Measurements from ENCODE around the gene CXorf58. TPM values are rescaled to one million over a fixed set of nuclear protein-coding genes. Genes with fewer than 3 reads are reported as not detected.

The CXorf58 gene
- total and polyA plus RNA-seq, 4 donors, result 0.05 to 0.17 TPM; not detected in 2

DNA sequence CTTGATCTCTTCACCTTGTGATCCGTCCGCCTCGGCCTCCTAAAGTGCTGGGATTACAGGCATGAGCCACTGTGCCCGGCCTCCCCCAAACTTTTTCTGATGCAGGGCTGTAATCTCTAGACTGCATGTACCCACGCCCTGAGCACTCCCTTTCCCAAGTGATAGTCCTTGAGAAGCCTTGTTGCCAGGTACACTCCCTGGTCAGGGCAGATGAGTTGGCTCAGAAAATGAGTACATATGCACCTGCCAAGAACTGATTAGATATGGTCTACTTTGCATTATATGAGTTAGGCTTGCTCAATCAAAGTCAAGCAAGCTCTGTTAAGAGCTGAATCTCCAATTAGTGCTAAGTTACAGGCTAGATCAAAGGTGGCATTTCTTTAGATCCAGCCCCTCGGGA is 20.4 kb upstream of the CXorf58 start:
- Histone ChIP-seq H3K4me3 (ENCODE audit: low read depth in 1 of 3, low read length in 3 of 3) (no peak overlapping the region), H3K36me3 (ENCODE audit: control insufficient read depth in 4 of 4, insufficient read depth in 3 of 4, low read depth in 1 of 4, low read length in 3 of 4) (no peaks in the 10 kb centered on the region), H3K27ac (ENCODE audit: low read depth in 1 of 2, low read length in 2 of 2) (no peak overlapping the region), H3K9me3 (ENCODE audit: control insufficient read depth in 4 of 4, low read length in 3 of 4) (no peaks in the 10 kb centered on the region), H3K4me1 (ENCODE audit: control insufficient read depth in 4 of 4, insufficient read depth in 4 of 4, low read length in 3 of 4) (peaks cover 0 to 5% (median under 1%) of the 10 kb centered on the region in 4 donors), H3K9ac (ENCODE audit: low read depth in 1 of 2, low read length in 2 of 2) (no peak overlapping the region), H3K27me3 (ENCODE audit: control insufficient read depth in 4 of 4, insufficient read depth in 4 of 4, low read length in 3 of 4) (no peaks in the 10 kb centered on the region)
- DNase-seq (ENCODE audit: low spot score), result no peak
- WGBS, result 84% methylated on average over 6 of the region's 6 CpGs
- TF ChIP-seq HNF4A (conservative IDR thresholded peaks at IDR 0.05) (no peak), FOXA2 (IDR thresholded peaks at IDR 0.05) (no peak), RAD21 (IDR thresholded peaks at IDR 0.05) (no peak), TAF1 (conservative IDR thresholded peaks at IDR 0.05) (no peak)
- TF ChIP-seq, protein P1, sequence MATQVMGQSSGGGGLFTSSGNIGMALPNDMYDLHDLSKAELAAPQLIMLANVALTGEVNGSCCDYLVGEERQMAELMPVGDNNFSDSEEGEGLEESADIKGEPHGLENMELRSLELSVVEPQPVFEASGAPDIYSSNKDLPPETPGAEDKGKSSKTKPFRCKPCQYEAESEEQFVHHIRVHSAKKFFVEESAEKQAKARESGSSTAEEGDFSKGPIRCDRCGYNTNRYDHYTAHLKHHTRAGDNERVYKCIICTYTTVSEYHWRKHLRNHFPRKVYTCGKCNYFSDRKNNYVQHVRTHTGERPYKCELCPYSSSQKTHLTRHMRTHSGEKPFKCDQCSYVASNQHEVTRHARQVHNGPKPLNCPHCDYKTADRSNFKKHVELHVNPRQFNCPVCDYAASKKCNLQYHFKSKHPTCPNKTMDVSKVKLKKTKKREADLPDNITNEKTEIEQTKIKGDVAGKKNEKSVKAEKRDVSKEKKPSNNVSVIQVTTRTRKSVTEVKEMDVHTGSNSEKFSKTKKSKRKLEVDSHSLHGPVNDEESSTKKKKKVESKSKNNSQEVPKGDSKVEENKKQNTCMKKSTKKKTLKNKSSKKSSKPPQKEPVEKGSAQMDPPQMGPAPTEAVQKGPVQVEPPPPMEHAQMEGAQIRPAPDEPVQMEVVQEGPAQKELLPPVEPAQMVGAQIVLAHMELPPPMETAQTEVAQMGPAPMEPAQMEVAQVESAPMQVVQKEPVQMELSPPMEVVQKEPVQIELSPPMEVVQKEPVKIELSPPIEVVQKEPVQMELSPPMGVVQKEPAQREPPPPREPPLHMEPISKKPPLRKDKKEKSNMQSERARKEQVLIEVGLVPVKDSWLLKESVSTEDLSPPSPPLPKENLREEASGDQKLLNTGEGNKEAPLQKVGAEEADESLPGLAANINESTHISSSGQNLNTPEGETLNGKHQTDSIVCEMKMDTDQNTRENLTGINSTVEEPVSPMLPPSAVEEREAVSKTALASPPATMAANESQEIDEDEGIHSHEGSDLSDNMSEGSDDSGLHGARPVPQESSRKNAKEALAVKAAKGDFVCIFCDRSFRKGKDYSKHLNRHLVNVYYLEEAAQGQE (IDR thresholded peaks at IDR 0.05), result no peak

DNA sequence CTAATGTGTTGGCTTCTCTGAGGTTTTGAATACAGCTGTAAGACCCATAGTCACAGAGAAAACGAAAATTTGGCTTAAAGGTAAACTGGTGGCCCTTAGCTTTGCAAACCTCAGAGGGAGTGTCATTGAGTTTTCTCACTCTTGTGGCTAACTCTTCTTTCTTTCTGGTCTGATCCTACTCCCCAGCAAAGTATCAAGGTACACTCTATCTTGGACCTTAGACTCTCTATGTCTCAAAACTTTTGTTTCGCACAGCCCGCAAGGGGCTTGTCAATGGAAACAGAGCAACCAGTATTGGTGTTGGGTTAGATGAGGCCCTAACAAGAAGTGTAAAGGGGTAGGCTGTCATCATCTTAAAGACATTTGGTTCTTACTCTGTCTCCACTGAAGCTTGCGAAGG is 19.9 kb upstream of the CXorf58 start:
- 71% methylated on average over 4 of the region's 4 CpGs for WGBS
- DNase-seq (ENCODE audit: low spot score), result no peak
- H3K27ac ChIP-seq (ENCODE audit: low read depth in 1 of 2, low read length in 2 of 2), result no peak overlapping the region

More for the DNA sequence above, 19.9 kb upstream of the CXorf58 start:
- peaks cover 0 to 5% (median under 1%) of the 10 kb centered on the region in 4 donors for H3K4me1 ChIP-seq (ENCODE audit: control insufficient read depth in 4 of 4, insufficient read depth in 4 of 4, low read length in 3 of 4)
- no peak overlapping the region for H3K4me3 ChIP-seq (ENCODE audit: low read depth in 1 of 3, low read length in 3 of 3)
- no peaks in the 10 kb centered on the region for H3K9me3 ChIP-seq (ENCODE audit: control insufficient read depth in 4 of 4, low read length in 3 of 4)
- no peak overlapping the region for H3K9ac ChIP-seq (ENCODE audit: low read depth in 1 of 2, low read length in 2 of 2)
- no peaks in the 10 kb centered on the region for H3K36me3 ChIP-seq (ENCODE audit: control insufficient read depth in 4 of 4, insufficient read depth in 3 of 4, low read depth in 1 of 4, low read length in 3 of 4)
- TF ChIP-seq, protein P2, sequence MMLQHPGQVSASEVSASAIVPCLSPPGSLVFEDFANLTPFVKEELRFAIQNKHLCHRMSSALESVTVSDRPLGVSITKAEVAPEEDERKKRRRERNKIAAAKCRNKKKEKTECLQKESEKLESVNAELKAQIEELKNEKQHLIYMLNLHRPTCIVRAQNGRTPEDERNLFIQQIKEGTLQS (IDR thresholded peaks at IDR 0.05), result no peak
- TF ChIP-seq GABPA (IDR thresholded peaks at IDR 0.05 in 1 of 2, conservative IDR thresholded peaks at IDR 0.05 in 1 of 2) (no peak), MAX (IDR thresholded peaks at IDR 0.05) (no peak), TAF1 (conservative IDR thresholded peaks at IDR 0.05) (no peak), HNF4A (conservative IDR thresholded peaks at IDR 0.05) (no peak), NR2F2 (IDR thresholded peaks at IDR 0.05) (no peak), CTCF (IDR thresholded peaks at IDR 0.05; ENCODE audit: low read depth, low read length, missing input control) (no peak), JUND (IDR thresholded peaks at IDR 0.05) (no peak), SP1 (IDR thresholded peaks at IDR 0.05) (no peak), RAD21 (IDR thresholded peaks at IDR 0.05) (no peak), YY1 (IDR thresholded peaks at IDR 0.05) (no peak), RXRA (IDR thresholded peaks at IDR 0.05) (no peak), FOXA2 (IDR thresholded peaks at IDR 0.05) (no peak), HNF4G (IDR thresholded peaks at IDR 0.05) (no peak), EGR1 (IDR thresholded peaks at IDR 0.05; ENCODE audit: low read depth in 2 of 2) (no peak)
- TF ChIP-seq, protein P1 (IDR thresholded peaks at IDR 0.05), result no peak
- TF ChIP-seq, protein P3, sequence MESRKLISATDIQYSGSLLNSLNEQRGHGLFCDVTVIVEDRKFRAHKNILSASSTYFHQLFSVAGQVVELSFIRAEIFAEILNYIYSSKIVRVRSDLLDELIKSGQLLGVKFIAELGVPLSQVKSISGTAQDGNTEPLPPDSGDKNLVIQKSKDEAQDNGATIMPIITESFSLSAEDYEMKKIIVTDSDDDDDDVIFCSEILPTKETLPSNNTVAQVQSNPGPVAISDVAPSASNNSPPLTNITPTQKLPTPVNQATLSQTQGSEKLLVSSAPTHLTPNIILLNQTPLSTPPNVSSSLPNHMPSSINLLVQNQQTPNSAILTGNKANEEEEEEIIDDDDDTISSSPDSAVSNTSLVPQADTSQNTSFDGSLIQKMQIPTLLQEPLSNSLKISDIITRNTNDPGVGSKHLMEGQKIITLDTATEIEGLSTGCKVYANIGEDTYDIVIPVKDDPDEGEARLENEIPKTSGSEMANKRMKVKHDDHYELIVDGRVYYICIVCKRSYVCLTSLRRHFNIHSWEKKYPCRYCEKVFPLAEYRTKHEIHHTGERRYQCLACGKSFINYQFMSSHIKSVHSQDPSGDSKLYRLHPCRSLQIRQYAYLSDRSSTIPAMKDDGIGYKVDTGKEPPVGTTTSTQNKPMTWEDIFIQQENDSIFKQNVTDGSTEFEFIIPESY (IDR thresholded peaks at IDR 0.05), result no peak
- no peaks in the 10 kb centered on the region for H3K27me3 ChIP-seq (ENCODE audit: control insufficient read depth in 4 of 4, insufficient read depth in 4 of 4, low read length in 3 of 4)
